Stimulated activated CD8-positive, alpha-beta memory T cell treated with anti-CD3 and anti-CD28 coated beads, Interleukin-15, amount 100 ng/mL, for 4 hours (primary cell): ENCODE measurements around the gene ASH1L.
"Not testable (repeated sequence)": the region's sequence is repeated elsewhere in the genome, so short reads cannot be mapped to it uniquely, and the experiment has no call there.

Experiments
- DNase-seq, 2 donors: peaks; one replicate each; pipeline ENCODE4 v3.0.0-alpha.2; 2020; ENCODE audit warnings: low read depth in 2 of 2

Gene ASH1L

GRCh38 chr1:155493595-155493994 lies 69.0 kb downstream of the ASH1L start:
- DNase-seq, result not testable (repeated sequence)

- not testable (repeated sequence) for DNase-seq
Measured at GRCh38 chr1:155488419-155488818, 74.2 kb downstream of the ASH1L start.

GRCh38 chr1:155487541-155487940 lies 75.1 kb downstream of the ASH1L start:
- no peak for DNase-seq

GRCh38 chr1:155486952-155487351 lies 75.7 kb downstream of the ASH1L start:
- DNase-seq, result not testable (repeated sequence)

DNA sequence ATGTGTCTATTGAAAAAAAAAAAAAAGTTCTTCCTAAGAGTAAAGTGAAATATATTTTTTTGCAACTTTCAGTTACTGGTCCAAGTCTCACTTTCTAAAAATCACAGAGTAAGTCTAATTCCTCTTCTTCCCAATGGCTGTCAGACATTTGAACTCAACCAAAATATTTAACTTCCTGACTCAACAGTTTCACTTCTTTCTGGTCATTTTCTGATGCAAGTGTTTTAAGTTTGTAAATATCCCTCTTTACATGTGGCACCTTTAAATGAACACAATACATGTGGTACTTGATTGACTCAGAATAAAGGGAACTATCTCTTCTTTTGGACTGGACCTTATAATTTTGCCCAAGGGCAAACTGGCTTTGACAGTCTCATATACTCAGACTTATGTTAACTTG lies 76.7 kb downstream of the ASH1L start:
- no peak for DNase-seq

- no peak for DNase-seq
Measured at GRCh38 chr1:155485222-155485621, 77.4 kb downstream of the ASH1L start.

DNA sequence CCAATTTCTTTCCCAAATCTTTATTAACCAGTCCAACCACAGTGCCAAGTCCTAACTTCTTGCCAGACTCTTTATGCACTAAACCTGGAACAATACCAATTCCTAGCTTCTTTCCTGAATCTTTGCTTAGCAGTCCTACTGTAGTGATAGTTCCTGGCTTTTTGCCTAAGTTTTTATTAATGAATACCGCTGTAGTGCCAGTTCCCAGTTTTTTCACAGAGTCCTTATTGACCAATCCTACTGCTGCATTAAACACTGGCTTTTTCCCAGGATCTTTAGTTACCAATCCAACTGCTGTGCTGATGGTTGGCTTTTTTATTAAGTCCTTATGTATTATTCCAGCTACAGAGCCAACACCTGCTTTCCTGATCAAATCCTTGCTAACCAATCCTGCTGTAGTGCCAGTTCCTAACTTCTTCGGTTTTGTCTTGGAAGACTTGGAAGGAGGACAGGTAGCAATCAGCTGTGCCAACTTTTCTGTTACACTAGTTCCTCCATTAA lies 80.8 kb downstream of the ASH1L start:
- DNase-seq, result no peak

GRCh38 chr1:155479205-155479604 lies 83.4 kb downstream of the ASH1L start:
- DNase-seq, result no peak

DNA sequence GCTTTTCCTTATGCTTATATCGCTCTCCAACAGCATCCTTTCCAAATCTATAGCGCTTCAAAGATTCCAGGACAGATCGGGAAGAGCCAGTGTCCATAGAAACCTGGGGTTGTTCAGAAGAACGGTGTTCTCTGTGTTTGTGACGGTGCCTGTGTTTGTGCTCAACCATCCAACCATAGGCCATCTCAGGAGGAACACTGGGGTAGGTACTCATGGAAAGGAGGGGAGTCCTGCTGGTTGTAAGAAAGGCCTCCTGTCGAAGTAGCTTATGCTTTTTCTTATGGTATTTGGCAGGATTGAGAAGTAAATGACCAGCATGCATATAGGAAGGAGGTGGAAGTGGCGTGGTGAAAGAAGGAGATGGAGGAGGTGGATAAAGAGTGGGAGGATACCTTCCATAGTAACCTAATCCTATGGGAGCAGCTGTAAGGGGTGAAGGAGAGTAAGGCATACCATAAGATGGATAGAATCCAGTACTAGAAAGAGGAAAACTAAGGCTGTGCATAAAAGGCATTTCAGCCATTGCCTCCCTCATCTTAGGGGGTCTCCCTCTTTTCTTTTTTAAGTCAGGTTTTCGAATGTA lies 84.2 kb downstream of the ASH1L start:
- DNase-seq, result no peak

DNA sequence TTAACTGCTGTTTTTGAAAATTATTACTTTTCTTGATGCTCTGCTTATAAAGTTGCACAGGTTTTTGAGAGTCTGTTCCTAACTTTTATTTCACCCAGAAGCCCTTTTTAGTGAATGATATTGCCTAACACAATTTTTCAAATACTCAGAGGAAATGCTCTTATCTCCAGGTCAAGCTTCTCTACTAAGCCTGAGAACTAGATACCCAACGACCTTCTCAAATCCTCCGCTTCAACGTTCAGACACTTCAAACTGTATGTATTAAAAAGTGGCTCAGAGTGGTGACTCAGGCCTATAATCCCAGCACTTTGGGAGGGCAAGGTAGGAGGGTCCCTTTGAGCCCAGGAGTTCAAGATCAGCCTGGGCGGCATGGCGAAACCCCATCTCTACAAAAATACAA lies 88.5 kb downstream of the ASH1L start:
- no peak for DNase-seq

GRCh38 chr1:155473151-155473821 lies 89.3 kb downstream of the ASH1L start:
- DNase-seq, result no peak

- no peak for DNase-seq
Measured at GRCh38 chr1:155472491-155473083, 90.0 kb downstream of the ASH1L start.

GRCh38 chr1:155471891-155472290 lies 90.7 kb downstream of the ASH1L start:
- DNase-seq, result no peak

DNA sequence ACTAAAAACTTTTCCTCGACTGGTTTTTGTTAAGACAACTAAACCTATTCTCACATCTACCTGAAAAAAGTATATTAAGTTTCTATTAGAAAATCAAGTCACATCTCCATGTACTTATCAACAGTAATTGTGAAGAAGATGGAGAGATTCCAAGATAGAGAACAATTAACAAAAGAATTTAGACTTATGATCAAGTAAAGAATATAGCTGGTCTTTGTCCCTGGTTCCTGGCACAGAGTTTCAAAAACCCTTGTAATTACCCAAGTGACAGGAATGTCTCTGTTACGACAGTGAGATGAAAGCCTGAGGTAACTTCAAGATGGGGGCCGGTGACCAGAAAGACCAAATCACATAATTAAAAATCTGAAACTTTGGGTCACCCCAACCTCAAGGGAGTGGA lies 91.6 kb downstream of the ASH1L start:
- no peak for DNase-seq

DNA sequence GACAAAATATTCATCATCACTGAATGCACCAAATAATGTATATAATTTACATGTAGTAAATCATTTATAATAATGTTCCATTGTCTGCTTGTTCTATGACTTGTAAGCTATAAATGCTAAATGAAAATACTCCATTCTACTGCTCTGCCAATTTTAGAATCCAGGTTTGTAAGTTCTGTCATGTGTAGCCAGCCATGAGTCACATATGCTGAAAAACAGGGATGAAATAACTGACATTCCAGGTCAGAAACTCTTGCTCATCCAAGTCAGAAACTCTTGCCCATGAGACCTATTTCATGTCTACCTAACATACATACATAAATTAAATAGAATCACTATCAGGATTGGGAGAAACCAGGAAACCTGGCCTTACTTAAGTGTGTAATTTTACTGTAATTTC lies 95.6 kb downstream of the ASH1L start:
- DNase-seq, result no peak

- DNase-seq, result no peak
Measured at GRCh38 chr1:155466617-155466972, 96.0 kb downstream of the ASH1L start.

DNA sequence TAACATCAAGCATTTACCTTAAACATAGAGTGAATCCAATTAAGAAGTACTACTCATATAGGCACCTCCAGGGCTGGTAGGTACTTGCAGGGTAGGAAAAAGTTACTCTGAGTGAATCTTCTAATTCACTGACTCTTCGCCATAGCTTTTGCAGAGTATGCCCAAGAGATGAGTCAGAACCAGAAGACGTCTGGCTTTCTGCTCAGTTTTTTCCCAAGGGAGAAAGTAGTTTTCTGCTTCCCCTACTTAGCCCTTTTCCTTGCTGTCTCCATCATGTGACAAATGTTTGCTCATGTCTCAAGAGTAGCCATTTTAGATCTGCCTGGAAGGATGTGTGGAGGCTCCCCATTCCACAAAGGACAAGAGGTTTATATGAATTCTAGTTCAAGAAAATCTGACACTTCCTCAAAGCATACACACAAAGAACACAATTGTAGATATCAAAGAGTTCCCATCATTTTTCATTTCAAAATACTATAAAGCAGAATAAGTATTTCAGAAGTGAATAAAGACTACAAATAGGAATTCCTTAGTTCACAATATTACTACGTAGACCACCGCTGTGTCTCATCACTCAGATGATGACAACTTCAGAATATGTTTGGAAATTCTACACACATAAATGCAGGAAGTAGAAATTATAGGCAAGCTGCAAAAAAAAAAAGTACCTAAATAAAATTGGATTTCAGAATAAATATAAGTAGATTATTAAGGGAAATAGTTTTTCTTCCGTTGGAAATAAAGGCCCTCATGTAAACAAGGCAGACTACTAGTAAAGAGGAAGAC lies 98.5 kb downstream of the ASH1L start:
- DNase-seq, result no peak

DNA sequence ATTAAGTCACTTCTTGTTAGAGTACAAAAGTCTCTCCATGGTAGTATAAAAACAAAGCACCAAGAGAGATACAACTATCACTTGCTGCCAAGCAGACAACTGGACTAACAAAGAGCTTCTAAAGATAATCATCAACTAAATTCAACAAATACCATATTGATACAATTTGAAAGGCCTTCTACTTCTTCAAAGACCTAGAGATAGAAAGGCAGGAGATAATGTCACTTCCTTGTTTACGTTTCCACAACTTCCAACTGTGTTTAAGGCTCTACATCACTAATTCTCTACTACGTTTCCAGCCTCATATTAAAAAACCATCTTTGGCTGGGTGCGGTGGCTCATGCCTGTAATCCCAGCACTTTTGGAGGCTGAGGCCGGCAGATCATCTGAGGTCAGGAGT lies 104.5 kb downstream of the ASH1L start:
- DNase-seq, result no peak

DNA sequence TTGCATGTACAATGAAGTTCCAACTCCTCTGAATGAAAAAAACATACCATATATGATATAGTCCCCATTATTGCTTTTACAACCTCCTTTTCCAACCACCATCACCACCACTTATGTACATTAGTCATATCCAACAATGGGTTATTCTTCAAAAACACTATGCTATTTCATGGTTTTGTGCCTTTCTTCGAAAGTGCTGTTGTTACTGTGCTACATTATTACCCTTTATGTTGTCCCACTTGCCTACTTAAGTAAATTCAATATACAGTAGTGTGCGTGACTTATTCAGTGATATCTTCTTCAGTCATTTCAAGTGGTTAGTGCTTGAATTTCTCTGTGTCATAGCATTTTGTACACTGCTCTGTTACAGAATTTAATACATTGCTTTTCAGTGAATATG lies 105.3 kb downstream of the ASH1L start:
- no peak for DNase-seq

GRCh38 chr1:155455588-155456195 lies 106.9 kb downstream of the ASH1L start:
- no peak for DNase-seq

- no peak for DNase-seq
Measured at GRCh38 chr1:155454096-155454495, 108.5 kb downstream of the ASH1L start.

GRCh38 chr1:155453141-155453540 lies 109.5 kb downstream of the ASH1L start:
- no peak for DNase-seq
